ENCODE data around the gene PYCR2. TPM values are rescaled to one million over a fixed set of nuclear protein-coding genes. Genes with fewer than 3 reads are reported as not detected.
"Not testable (repeated sequence)": the region's sequence is repeated elsewhere in the genome, so short reads cannot be mapped to it uniquely, and the experiment has no call there.

PYCR2 gene
- total RNA-seq, 4 donors from 2014 or later: 19.5 to 66.4 (median 38.8) TPM

DNA sequence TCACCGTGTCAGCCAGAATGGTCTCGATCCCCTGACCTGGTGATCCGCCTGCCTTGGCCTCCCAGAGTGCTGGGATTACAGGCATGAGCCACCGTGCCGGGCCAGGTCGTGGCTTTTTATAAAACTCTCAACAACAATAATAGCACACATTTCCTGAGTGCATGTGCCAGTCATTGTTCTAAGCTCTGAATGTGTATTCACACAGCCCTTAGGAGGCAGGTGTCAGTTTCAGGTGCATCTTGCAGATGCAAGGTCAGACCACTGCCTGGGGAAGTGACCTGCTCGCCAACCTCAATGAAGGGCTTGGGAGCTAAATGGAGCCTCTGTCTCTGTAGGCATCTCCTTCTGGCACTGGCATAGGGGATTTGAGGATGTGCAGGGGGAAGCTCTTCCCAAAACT is 18.5 kb upstream of the PYCR2 start:
- TF ChIP-seq, protein P1, sequence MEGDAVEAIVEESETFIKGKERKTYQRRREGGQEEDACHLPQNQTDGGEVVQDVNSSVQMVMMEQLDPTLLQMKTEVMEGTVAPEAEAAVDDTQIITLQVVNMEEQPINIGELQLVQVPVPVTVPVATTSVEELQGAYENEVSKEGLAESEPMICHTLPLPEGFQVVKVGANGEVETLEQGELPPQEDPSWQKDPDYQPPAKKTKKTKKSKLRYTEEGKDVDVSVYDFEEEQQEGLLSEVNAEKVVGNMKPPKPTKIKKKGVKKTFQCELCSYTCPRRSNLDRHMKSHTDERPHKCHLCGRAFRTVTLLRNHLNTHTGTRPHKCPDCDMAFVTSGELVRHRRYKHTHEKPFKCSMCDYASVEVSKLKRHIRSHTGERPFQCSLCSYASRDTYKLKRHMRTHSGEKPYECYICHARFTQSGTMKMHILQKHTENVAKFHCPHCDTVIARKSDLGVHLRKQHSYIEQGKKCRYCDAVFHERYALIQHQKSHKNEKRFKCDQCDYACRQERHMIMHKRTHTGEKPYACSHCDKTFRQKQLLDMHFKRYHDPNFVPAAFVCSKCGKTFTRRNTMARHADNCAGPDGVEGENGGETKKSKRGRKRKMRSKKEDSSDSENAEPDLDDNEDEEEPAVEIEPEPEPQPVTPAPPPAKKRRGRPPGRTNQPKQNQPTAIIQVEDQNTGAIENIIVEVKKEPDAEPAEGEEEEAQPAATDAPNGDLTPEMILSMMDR (IDR thresholded peaks at IDR 0.05): no peak
- no peak for TF ChIP-seq POLR2A (IDR thresholded peaks at IDR 0.05)
- peak overlapping the region; percentile 95 for H3K27ac ChIP-seq
- H3K4me3 ChIP-seq: no peak overlapping the region
- H3K9me3 ChIP-seq: no peaks in the 10 kb centered on the region
- intact Hi-C loops (cut with DNase I; ENCODE audit: low total_unique reads): no loop called here
- H3K4me1 ChIP-seq: peaks cover 8 to 21% of the 10 kb centered on the region in 2 donors
- H3K36me3 ChIP-seq: no peaks in the 10 kb centered on the region
- H3K27me3 ChIP-seq: no peaks in the 10 kb centered on the region
- no peak for DNase-seq

DNA sequence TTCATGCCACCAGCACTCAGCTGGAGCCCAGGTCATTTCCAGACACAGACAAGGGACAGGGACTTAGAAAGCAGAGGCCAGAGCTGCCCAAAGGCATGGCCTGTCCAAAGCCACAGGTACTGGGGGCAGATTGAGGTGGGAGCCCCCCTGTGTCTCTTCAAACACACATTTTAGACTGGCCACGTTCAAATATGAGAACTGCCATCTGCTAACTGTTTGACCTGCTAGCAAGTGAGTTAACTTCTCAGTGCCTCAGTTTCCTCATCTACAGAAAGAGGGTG is 17.8 kb upstream of the PYCR2 start:
- Histone ChIP-seq H3K27ac (peak overlapping the region; percentile 95), H3K4me1 (peaks cover 8 to 21% of the 10 kb centered on the region in 2 donors), H3K4me3 (no peak overlapping the region), H3K36me3 (no peaks in the 10 kb centered on the region), H3K27me3 (no peaks in the 10 kb centered on the region), H3K9me3 (no peaks in the 10 kb centered on the region)
- no peak for DNase-seq
- intact Hi-C loops (cut with DNase I; ENCODE audit: low total_unique reads): no loop called here
- no peak for TF ChIP-seq POLR2A (IDR thresholded peaks at IDR 0.05)
- TF ChIP-seq, protein P1 (IDR thresholded peaks at IDR 0.05): no peak

DNA sequence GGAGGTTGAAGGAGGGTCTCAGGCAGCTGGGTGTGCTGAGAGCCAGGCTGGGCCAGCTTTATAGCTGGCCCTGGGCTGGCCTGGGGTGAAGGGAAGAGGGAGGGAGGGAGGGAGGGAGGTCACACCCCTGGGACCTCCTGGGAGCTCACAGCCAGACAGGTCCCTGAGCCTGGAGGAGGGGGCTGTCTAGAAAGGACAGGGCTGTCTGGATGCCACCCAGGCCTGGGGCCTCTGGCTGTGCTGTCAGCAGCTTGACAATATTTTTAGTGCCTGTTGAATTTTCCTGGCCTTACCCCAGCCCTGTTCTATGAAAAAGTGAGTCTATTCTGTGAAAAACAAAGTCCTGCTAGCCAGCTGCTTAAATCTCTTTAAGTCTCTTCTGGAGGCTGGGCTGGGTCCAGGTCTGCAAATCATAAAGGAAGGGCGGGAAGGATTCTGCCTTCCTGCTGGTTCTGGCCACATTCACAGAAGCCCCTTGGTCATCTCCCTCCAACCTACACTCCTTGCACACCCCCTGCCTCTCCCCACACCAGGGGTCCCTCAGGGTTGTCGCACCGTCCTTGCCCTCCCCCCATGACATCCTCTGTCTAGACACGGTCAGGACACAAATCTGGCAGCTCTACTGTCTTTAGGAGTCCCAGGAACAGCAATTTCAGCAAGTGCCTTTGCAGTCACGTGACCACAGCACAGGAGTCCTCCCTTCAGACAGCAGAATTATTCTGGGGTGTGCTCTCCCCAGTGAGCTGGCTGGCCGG is 17.3 kb upstream of the PYCR2 start, which contains the start of gene LEFTY2:
Gene LEFTY2, minus strand, starts transcription at position 34 of the 755 bp plus-strand sequence. CDS start 80 bp downstream, outside the sequence.
- Histone ChIP-seq H3K27ac (peak within 1 kb of the TSS; percentile 95), H3K4me3 (peak within 1 kb of the TSS in 1 of 2 donors; percentile 1), H3K27me3 (no peaks in the 10 kb centered on the region), H3K4me1 (peaks cover 8 to 21% of the 10 kb centered on the region in 2 donors), H3K9me3 (no peaks in the 10 kb centered on the region), H3K36me3 (no peaks in the 10 kb centered on the region)
- intact Hi-C loops (cut with DNase I; ENCODE audit: low total_unique reads): no loop called here
- DNase-seq: peak; percentile 59 to 77
- TF ChIP-seq, protein P1 (IDR thresholded peaks at IDR 0.05): no peak
- TF ChIP-seq POLR2A (IDR thresholded peaks at IDR 0.05): no peak

DNA sequence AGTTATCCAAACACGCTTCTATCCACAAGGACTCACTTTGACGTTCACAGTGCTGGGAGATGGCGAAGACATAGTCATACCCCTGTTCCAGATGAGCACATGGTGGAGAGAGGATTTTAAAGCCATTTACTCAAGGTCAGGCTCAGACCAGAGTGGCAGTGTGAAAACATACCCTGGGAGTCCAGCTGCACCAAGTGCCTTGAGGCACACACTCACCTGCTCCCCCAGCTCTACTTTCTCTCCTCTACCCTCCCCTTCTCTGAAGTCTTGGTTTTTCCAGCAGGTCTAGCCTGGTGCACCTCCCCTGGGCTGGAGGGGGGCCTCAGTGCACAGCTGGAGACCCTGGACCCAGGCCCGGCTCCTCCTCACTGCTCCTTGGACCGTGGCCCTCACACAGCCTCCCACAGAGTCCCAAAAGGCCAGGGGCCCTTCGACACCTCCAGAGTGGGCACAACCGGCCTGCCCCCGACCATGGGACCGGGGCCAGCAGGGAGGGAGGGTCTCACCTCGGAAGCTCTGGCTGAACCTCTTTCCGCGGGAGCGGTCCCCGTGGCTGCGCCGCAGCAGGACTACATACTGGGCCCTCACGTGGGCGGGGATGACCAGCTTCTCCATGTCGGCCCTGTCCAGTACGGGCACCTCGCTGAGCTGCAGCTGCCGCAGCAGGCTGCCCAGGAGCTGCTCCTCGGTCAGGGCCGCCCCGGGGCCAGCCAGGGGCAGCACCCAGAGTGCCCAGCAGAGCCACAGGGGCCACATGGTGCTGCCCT is 16.5 kb upstream of the PYCR2 start:
- Histone ChIP-seq H3K27ac (peak overlapping the region; percentile 95), H3K9me3 (no peaks in the 10 kb centered on the region), H3K27me3 (no peaks in the 10 kb centered on the region), H3K4me3 (peak overlapping the region in 1 of 2 donors; percentile 1), H3K4me1 (peaks cover 8 to 21% of the 10 kb centered on the region in 2 donors), H3K36me3 (no peaks in the 10 kb centered on the region)
- peak in 1 of 2 donors; percentile 44 for DNase-seq
- TF ChIP-seq, protein P1 (IDR thresholded peaks at IDR 0.05): no peak
- no peak for TF ChIP-seq POLR2A (IDR thresholded peaks at IDR 0.05)
- intact Hi-C loops (cut with DNase I; ENCODE audit: low total_unique reads): no loop called here

DNA sequence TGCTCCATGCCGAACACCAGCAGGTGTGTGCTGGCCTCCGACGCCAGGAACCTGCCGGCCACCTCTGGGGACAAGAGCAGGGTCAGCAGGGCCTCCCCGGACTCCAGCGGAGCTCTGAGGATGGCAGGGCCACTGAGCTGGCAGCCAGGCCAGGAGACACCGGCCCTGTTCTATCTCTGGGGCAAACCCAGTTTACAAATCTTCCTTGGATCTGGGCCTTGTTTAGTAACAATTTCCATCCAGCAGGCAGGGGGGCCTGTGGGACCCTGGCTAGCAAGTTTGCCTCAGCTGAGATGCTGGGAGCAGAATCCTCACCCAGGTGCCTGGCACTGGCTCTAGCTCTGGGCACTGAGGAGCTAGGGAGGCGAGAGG is 15.9 kb upstream of the PYCR2 start:
- H3K9me3 ChIP-seq; H3K36me3 ChIP-seq; H3K27me3 ChIP-seq; intact Hi-C loops (cut with DNase I; ENCODE audit: low total_unique reads); DNase-seq: not testable (repeated sequence)
- Histone ChIP-seq H3K4me1 (peaks cover 8 to 21% of the 10 kb centered on the region in 2 donors), H3K4me3 (peak overlapping the region in 1 of 2 donors; percentile 17), H3K27ac (peak overlapping the region; percentile 95)

DNA sequence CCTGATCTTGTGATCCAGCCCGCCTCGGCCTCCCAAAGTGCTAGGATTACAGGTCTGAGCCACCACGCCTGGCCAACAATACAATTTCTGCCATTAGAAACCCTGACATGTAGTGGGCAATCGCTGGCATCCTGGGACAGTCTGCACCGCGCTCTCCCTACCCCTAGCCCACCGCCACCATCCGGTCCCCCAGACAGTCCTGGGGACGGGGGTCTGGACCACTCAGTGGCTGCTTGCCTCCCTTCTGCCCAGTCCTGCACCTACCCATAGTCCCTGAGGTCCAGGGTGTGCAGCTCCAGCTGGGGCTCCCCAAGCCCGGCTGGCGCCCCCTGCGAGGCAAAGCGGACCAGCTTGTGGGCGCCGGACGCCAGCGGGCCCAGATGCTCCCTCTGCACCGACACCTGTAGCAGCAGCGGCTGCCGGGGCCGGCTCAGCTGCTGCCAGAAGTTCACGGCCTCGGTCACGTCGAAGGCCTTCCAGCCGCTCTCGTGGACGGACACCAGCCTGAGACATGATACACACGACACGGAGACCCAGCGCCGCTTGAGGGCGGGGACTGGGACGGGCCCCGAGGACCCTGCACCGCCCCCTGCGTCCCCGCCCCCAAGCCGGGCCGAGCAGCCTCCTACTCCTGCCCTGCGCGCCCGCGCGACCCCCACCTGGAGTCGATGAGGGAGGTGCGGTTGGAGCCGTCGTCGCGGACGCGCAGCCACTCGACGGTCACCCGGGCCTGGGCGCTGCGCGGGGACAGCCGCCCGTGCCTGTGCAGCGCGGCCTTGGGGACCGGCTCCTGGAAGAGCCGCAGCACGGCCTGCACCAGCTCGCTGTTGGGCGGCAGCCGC is 15.3 kb upstream of the PYCR2 start:
- Histone ChIP-seq H3K27ac (peak overlapping the region; percentile 95), H3K4me1 (peaks cover 8 to 21% of the 10 kb centered on the region in 2 donors), H3K4me3 (peak overlapping the region in 1 of 2 donors; percentile 17)
- H3K36me3 ChIP-seq; H3K9me3 ChIP-seq; DNase-seq; H3K27me3 ChIP-seq; intact Hi-C loops (cut with DNase I; ENCODE audit: low total_unique reads): not testable (repeated sequence)
